ENCODE results near the gene JUND. TPM values are rescaled to one million over a fixed set of nuclear protein-coding genes. Genes with fewer than 3 reads are reported as not detected.

The JUND gene
- polyA plus RNA-seq, 2 of the 4 experiments (the other 2 are of a cell fraction), result 65.1 to 68.9 TPM

DNA sequence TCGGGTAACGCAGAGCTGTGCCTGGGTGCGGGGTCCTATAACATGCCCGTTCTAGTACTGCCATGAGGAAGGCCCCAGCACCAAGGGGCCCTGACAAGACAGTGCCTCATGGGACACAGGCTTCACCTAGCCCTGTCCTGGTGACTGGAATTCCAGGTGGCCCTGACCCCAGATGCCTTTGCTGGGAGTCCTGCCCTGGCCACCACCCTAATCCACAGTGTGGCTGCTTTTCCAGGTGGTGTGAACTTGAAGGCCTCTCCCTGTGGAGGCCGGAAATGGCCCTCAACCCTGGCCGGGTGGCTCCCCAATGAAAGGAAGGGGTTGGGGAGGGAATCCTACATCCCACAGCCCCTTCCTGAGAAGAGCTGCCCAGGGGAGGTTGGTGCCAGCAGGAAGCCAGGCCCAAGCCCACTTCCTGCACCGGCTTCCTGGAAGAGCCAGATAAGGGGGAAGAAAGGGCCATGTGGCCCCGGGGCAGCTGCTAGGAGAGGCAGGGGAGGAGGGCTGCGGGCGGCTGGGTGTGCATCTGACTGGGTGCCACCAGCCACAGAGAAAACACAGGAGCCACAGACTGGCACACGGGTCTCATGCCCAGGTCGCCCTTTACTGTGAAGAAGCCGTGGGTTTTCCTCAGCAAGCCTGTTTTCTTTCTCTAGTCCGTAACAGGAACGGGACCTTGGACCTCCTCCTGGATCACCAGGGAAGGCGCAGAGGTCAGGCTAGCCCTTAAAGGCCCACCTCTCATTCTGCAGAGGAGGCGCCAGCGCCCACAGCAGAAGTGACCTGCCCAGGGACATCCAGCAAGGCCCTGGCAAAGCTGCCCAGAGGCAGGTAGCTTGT lies 36.8 kb upstream of the JUND start:
- no peak overlapping the region for H3K4me2 ChIP-seq
- H3K9me3 ChIP-seq, result no peaks in the 10 kb centered on the region
- FAIRE-seq (no peak), ATAC-seq (no peak), DNase-seq (ENCODE audit: low read depth in 1 of 2, low spot score in 1 of 2) (no peak)
- WGBS (ENCODE audit: missing lambda C conversion rate), result 83% methylated on average over 16 of the region's 18 CpGs
- peak overlapping the region in 1 of 2 experiments; percentile 73; a peak in 3 of 6 replicates for H3K27ac ChIP-seq
- no peak overlapping the region for H3K4me3 ChIP-seq
- ChIA-PET POLR2A (interaction anchor here (4.2 kb wide), 1 partner anchor 37 kb away, joined by 36 read pairs; the partner anchor contains the start of gene JUND), CTCF (interaction anchor here (1.0 to 5.9 kb wide), 3 partner anchors 26 to 40 kb away, joined by 3 to 120 read pairs (median 4); partner anchors contain the start of genes IQCN and JUND)
- TF ChIP-seq BHLHE40 (IDR thresholded peaks at IDR 0.05; ENCODE audit: low read depth, low read length) (no peak), MAZ (IDR thresholded peaks at IDR 0.05; ENCODE audit: borderline replicate concordance, low read depth, low read length) (no peak), KDM5A (IDR thresholded peaks at IDR 0.05) (no peak), FOSL2 (IDR thresholded peaks at IDR 0.05) (no peak), FOSL2 (CRISPR knock-in tag; IDR thresholded peaks at IDR 0.05) (no peak), SREBF2 (IDR thresholded peaks at IDR 0.05) (no peak), TFCP2L1 (CRISPR knock-in tag; IDR thresholded peaks at IDR 0.05) (no peak)
- TF ChIP-seq, protein P1, sequence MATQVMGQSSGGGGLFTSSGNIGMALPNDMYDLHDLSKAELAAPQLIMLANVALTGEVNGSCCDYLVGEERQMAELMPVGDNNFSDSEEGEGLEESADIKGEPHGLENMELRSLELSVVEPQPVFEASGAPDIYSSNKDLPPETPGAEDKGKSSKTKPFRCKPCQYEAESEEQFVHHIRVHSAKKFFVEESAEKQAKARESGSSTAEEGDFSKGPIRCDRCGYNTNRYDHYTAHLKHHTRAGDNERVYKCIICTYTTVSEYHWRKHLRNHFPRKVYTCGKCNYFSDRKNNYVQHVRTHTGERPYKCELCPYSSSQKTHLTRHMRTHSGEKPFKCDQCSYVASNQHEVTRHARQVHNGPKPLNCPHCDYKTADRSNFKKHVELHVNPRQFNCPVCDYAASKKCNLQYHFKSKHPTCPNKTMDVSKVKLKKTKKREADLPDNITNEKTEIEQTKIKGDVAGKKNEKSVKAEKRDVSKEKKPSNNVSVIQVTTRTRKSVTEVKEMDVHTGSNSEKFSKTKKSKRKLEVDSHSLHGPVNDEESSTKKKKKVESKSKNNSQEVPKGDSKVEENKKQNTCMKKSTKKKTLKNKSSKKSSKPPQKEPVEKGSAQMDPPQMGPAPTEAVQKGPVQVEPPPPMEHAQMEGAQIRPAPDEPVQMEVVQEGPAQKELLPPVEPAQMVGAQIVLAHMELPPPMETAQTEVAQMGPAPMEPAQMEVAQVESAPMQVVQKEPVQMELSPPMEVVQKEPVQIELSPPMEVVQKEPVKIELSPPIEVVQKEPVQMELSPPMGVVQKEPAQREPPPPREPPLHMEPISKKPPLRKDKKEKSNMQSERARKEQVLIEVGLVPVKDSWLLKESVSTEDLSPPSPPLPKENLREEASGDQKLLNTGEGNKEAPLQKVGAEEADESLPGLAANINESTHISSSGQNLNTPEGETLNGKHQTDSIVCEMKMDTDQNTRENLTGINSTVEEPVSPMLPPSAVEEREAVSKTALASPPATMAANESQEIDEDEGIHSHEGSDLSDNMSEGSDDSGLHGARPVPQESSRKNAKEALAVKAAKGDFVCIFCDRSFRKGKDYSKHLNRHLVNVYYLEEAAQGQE (IDR thresholded peaks at IDR 0.05), result no peak
- TF ChIP-seq, protein P2, sequence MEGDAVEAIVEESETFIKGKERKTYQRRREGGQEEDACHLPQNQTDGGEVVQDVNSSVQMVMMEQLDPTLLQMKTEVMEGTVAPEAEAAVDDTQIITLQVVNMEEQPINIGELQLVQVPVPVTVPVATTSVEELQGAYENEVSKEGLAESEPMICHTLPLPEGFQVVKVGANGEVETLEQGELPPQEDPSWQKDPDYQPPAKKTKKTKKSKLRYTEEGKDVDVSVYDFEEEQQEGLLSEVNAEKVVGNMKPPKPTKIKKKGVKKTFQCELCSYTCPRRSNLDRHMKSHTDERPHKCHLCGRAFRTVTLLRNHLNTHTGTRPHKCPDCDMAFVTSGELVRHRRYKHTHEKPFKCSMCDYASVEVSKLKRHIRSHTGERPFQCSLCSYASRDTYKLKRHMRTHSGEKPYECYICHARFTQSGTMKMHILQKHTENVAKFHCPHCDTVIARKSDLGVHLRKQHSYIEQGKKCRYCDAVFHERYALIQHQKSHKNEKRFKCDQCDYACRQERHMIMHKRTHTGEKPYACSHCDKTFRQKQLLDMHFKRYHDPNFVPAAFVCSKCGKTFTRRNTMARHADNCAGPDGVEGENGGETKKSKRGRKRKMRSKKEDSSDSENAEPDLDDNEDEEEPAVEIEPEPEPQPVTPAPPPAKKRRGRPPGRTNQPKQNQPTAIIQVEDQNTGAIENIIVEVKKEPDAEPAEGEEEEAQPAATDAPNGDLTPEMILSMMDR (IDR thresholded peaks at IDR 0.05), result no peak
- TF ChIP-seq, protein P3, sequence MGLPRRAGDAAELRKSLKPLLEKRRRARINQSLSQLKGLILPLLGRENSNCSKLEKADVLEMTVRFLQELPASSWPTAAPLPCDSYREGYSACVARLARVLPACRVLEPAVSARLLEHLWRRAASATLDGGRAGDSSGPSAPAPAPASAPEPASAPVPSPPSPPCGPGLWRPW (IDR thresholded peaks at IDR 0.05), result no peak
- peaks cover 25% of the 10 kb centered on the region; the same call in 2 of the 3 replicates for H3K4me1 ChIP-seq

DNA sequence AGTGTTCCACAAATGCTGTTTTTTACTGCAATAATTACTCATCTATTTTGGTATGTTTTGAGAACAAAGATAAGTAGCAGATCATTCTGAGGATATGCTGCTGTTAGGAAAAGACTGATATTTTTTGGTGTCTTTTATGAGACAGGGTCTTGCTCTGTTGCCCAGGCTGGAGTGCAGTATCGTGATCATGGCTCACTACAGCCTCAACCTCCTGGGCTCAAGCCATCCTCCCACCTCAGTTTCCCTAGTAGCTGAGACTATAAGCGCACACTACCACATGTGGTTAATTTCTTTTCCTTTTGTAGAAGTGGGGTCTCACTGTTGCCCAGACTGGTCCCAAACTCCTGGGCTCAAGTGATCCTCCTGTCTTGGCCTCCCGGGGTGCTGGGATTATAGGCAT lies 32.0 kb upstream of the JUND start:
- Histone ChIP-seq H3K4me2 (no peak overlapping the region), H3K4me1 (peaks cover 10% of the 10 kb centered on the region; the same call in 1 of the 3 replicates), H3K27ac (no peak overlapping the region), H3K4me3 (no peak overlapping the region), H3K9me3 (no peaks in the 10 kb centered on the region)
- WGBS (ENCODE audit: missing lambda C conversion rate), result 100% methylated on average over 3 of the region's 3 CpGs
- TF ChIP-seq FOSB (CRISPR knock-in tag; IDR thresholded peaks at IDR 0.05), result no peak
- TF ChIP-seq, protein P4, sequence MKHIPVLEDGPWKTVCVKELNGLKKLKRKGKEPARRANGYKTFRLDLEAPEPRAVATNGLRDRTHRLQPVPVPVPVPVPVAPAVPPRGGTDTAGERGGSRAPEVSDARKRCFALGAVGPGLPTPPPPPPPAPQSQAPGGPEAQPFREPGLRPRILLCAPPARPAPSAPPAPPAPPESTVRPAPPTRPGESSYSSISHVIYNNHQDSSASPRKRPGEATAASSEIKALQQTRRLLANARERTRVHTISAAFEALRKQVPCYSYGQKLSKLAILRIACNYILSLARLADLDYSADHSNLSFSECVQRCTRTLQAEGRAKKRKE (CRISPR knock-in tag; IDR thresholded peaks at IDR 0.05; ENCODE audit: low read depth), result no peak
- TF ChIP-seq RARB (CRISPR knock-in tag; IDR thresholded peaks at IDR 0.05), result no peak
- no peak for TF ChIP-seq KDM1A (IDR thresholded peaks at IDR 0.05; ENCODE audit: low read depth)
- no peak for TF ChIP-seq EP300 (IDR thresholded peaks at IDR 0.05)
- no peak for TF ChIP-seq CHD4 (IDR thresholded peaks at IDR 0.05; ENCODE audit: borderline replicate concordance)
- TF ChIP-seq ZC3H11A (IDR thresholded peaks at IDR 0.05), result no peak
- no peak for TF ChIP-seq ZNF302 (CRISPR knock-in tag; IDR thresholded peaks at IDR 0.05)
- TF ChIP-seq, protein P2 (IDR thresholded peaks at IDR 0.05), result no peak
- TF ChIP-seq KDM5A (IDR thresholded peaks at IDR 0.05), result no peak
- TF ChIP-seq MAFK (IDR thresholded peaks at IDR 0.05; ENCODE audit: partially characterized antibody), result no peak
- no peak for TF ChIP-seq NPAS2 (CRISPR knock-in tag; IDR thresholded peaks at IDR 0.05; ENCODE audit: borderline replicate concordance)
- FAIRE-seq (no peak), DNase-seq (ENCODE audit: low read depth in 1 of 2, low spot score in 1 of 2) (no peak), ATAC-seq (no peak)
- ChIA-PET CTCF (interaction anchor here (1.8 to 5.4 kb wide), 3 partner anchors 11 to 34 kb away, joined by 8 to 27 read pairs (median 9); no protein-coding TSS in a partner anchor), POLR2A (interaction anchor here (0.9 to 2.6 kb wide), 2 partner anchors 10 to 32 kb away, joined by 3 to 9 read pairs; partner anchors contain the start of genes JUND and LSM4)

All from A549 (cell line).